Tibial nerve (tissue), 4 donors: ENCODE results near the gene NUPR1.

Source experiments
- EP300 ChIP-seq, 2 donors: sonication (generic); formaldehyde crosslinking; IDR thresholded peaks; one replicate each; pipeline ENCODE4 v1.6.1; 2017; ENCODE audit warnings: antibody characterized with exemption in 2 of 2, mild to moderate bottlenecking in 1 of 2
- TF ChIP-seq, protein P1 (sequence below), 5 experiments: fragments of 200-600 bp in 3 of 5; fragments of 450-650 bp in 2 of 5; sonication (generic) in 3 of 5; IDR thresholded peaks; one replicate each; pipeline ENCODE4 v1.5.1; 2016 to 2019; ENCODE audit warnings: antibody characterized with exemption in 5 of 5, mild to moderate bottlenecking in 3 of 5, moderate library complexity in 2 of 5

DNA sequence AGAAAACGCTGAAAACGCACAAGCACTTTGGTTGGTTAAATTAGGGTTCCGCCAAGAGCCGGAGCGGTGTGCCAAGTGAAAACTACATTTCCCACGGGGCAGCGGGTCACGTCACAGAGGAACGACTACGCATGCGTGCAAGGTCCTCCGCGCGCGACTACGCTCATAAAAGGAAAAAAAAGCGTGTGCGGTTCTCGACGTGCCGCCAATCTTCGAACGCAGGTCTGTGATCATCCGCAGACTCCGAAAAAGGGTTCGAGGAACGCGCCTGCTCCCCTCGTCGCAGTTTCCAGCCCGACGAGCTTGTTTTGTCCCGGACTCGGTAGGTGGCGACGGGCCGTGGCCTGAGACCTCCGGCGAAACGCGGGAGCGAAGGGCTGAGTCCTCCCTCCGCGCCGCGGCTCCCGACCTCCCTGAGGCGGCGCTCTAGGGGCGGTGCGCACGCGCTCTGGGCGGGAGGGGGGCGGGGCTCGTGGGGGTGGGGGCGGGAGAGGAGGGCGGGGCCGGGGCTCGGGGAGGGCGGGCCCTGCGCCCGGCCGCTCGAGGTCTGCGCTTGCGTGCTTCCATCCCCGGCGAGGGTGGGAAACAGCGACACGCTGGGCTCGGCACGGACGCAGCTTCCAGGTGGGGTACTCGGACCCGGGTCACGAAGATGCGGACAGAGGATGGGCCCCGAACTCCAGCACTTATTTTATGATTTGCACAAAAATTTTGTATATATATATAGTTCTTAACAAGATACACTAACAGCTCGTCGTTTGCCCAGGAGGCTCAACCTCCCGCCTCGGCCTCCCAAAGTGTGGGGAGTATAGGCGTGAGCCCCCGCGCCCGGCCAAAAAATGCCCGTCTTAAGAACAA, 15.2 kb upstream of the NUPR1 start, which contains the start of gene SGF29:
- TF ChIP-seq, protein P1, sequence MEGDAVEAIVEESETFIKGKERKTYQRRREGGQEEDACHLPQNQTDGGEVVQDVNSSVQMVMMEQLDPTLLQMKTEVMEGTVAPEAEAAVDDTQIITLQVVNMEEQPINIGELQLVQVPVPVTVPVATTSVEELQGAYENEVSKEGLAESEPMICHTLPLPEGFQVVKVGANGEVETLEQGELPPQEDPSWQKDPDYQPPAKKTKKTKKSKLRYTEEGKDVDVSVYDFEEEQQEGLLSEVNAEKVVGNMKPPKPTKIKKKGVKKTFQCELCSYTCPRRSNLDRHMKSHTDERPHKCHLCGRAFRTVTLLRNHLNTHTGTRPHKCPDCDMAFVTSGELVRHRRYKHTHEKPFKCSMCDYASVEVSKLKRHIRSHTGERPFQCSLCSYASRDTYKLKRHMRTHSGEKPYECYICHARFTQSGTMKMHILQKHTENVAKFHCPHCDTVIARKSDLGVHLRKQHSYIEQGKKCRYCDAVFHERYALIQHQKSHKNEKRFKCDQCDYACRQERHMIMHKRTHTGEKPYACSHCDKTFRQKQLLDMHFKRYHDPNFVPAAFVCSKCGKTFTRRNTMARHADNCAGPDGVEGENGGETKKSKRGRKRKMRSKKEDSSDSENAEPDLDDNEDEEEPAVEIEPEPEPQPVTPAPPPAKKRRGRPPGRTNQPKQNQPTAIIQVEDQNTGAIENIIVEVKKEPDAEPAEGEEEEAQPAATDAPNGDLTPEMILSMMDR (IDR thresholded peaks at IDR 0.05): peak; percentile 35 to 65 (median 47)
- TF ChIP-seq EP300 (IDR thresholded peaks at IDR 0.05): peak; percentile 78 to 100
